ENCODE results near the gene TNFSF11.

DNA sequence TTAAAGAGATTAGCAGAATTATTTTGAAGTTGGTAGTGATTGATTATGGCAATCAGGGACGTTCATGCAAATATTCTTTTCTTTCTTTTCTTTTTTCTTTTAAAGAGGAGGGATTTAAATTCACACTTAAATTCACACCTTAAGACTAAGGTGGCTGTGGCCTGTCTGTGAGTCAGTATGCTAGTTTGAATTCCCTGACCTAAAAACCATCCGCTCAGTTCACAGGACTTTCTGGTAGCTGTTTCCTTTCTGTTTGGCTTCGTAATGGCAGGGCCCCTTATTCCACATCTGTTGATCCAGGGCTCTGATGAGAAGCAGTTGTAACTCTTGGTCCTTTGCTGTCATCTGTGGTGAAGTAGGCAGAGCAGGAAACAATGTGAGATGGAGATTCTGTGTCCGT is 7.5 kb downstream of the TNFSF11 start:
- TF ChIP-seq POLR2A (IDR thresholded peaks at IDR 0.05; ENCODE audit: low read depth, low read length), result no peak
- TF ChIP-seq CEBPB (IDR thresholded peaks at IDR 0.05; ENCODE audit: low read depth, low read length), result no peak
- TF ChIP-seq, protein P1, sequence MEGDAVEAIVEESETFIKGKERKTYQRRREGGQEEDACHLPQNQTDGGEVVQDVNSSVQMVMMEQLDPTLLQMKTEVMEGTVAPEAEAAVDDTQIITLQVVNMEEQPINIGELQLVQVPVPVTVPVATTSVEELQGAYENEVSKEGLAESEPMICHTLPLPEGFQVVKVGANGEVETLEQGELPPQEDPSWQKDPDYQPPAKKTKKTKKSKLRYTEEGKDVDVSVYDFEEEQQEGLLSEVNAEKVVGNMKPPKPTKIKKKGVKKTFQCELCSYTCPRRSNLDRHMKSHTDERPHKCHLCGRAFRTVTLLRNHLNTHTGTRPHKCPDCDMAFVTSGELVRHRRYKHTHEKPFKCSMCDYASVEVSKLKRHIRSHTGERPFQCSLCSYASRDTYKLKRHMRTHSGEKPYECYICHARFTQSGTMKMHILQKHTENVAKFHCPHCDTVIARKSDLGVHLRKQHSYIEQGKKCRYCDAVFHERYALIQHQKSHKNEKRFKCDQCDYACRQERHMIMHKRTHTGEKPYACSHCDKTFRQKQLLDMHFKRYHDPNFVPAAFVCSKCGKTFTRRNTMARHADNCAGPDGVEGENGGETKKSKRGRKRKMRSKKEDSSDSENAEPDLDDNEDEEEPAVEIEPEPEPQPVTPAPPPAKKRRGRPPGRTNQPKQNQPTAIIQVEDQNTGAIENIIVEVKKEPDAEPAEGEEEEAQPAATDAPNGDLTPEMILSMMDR (conservative IDR thresholded peaks at IDR 0.05; ENCODE audit: low read depth, low read length), result no peak
- TF ChIP-seq, protein P2, sequence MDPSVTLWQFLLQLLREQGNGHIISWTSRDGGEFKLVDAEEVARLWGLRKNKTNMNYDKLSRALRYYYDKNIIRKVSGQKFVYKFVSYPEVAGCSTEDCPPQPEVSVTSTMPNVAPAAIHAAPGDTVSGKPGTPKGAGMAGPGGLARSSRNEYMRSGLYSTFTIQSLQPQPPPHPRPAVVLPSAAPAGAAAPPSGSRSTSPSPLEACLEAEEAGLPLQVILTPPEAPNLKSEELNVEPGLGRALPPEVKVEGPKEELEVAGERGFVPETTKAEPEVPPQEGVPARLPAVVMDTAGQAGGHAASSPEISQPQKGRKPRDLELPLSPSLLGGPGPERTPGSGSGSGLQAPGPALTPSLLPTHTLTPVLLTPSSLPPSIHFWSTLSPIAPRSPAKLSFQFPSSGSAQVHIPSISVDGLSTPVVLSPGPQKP (IDR thresholded peaks at IDR 0.05; ENCODE audit: borderline replicate concordance, low read depth, low read length), result no peak
- no peak for TF ChIP-seq RCOR1 (IDR thresholded peaks at IDR 0.05; ENCODE audit: insufficient replicate concordance, low read length)
- no peak for TF ChIP-seq RFX5 (IDR thresholded peaks at IDR 0.05; ENCODE audit: low read depth, low read length)
- no peak for TF ChIP-seq FOS (IDR thresholded peaks at IDR 0.05; ENCODE audit: low read depth, low read length)
- TF ChIP-seq MAZ (IDR thresholded peaks at IDR 0.05; ENCODE audit: borderline replicate concordance, low read depth, low read length), result no peak
- no peak for TF ChIP-seq SMC3 (IDR thresholded peaks at IDR 0.05; ENCODE audit: low read depth, low read length)
- no peak for TF ChIP-seq RAD21 (IDR thresholded peaks at IDR 0.05; ENCODE audit: low read length)
- no peak for TF ChIP-seq MAFK (IDR thresholded peaks at IDR 0.05; ENCODE audit: low read depth, low read length)

Measured in IMR-90 (cell line).